ENCODE data around the gene MYO3A. TPM values are rescaled to one million over a fixed set of nuclear protein-coding genes. Genes with fewer than 3 reads are reported as not detected.

MYO3A gene
- not detected in 2 replicates for total RNA-seq (2014; rRNA removed; shearing (Covaris generic))

GRCh38 chr10:25933653-25934608, at the start of gene MYO3A:
TSS of gene MYO3A (plus strand) at chr10:25934229. CDS start at chr10:25952111, 17,882 bp downstream.

GRCh38 chr10:26216585-26217395, 282.8 kb downstream of the MYO3A start, which contains the start of gene GAD2:
TSS of gene GAD2 (plus strand) at chr10:26216774. CDS start at chr10:26216810, 36 bp downstream.

